Measurements from ENCODE around the gene ZC3H7B.

DNA sequence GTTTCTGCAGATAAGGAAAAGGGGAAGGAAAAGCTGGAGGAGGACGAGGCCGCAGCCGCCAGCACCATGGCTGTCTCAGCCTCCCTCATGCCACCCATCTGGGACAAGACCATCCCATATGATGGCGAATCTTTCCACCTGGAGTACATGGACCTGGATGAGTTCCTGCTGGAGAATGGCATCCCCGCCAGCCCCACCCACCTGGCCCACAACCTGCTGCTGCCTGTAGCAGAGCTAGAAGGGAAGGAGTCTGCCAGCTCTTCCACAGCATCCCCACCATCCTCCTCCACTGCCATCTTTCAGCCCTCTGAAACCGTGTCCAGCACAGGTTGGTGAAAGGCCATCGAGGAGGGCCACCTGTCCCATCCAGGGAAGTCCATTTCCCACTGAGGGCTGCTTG is 86.0 kb downstream of the ZC3H7B start:
- TF ChIP-seq CBX2 (IDR thresholded peaks at IDR 0.05; ENCODE audit: borderline replicate concordance, low read depth), result no peak
- TF ChIP-seq, protein P1, sequence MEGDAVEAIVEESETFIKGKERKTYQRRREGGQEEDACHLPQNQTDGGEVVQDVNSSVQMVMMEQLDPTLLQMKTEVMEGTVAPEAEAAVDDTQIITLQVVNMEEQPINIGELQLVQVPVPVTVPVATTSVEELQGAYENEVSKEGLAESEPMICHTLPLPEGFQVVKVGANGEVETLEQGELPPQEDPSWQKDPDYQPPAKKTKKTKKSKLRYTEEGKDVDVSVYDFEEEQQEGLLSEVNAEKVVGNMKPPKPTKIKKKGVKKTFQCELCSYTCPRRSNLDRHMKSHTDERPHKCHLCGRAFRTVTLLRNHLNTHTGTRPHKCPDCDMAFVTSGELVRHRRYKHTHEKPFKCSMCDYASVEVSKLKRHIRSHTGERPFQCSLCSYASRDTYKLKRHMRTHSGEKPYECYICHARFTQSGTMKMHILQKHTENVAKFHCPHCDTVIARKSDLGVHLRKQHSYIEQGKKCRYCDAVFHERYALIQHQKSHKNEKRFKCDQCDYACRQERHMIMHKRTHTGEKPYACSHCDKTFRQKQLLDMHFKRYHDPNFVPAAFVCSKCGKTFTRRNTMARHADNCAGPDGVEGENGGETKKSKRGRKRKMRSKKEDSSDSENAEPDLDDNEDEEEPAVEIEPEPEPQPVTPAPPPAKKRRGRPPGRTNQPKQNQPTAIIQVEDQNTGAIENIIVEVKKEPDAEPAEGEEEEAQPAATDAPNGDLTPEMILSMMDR (IDR thresholded peaks at IDR 0.05), result no peak
- no peak for TF ChIP-seq TP53 (CRISPR knock-in tag; IDR thresholded peaks at IDR 0.05)

Data from A549 (cell line).